Right cardiac atrium (tissue), 5 donors: ENCODE results near the gene CRIP2. TPM values are rescaled to one million over a fixed set of nuclear protein-coding genes. Genes with fewer than 3 reads are reported as not detected.

Experiments used
- ATAC-seq, 2 donors: fragments of 200-7000 bp; cut with Tn5 transposase; one replicate each; pipeline versions ENCODE4 v1.8.0 to v1.9.1; 2020; ENCODE audit warnings: moderate library complexity in 2 of 2, mild to moderate bottlenecking in 1 of 2
- DNase-seq, 3 donors: peaks; one replicate each; pipeline ENCODE4 v3.0.0-alpha.2; 2020
- H3K27ac ChIP-seq: one replicate; pipeline ENCODE4 v1.5.1; 2013; ENCODE audit warnings: mild to moderate bottlenecking, low read length, control low read depth, moderate library complexity
- H3K27me3 ChIP-seq: one replicate; pipeline ENCODE4 v1.6.1; 2013; ENCODE audit not compliant: control insufficient read depth, insufficient read depth
- H3K4me1 ChIP-seq: one replicate; pipeline ENCODE4 v1.6.1; 2013; ENCODE audit warnings: low read length; ENCODE audit not compliant: control insufficient read depth, insufficient read depth
- H3K4me3 ChIP-seq: one replicate; pipeline ENCODE4 v1.5.1; 2013; ENCODE audit warnings: low read length, control low read depth
- H3K9me3 ChIP-seq: one replicate; pipeline ENCODE4 v1.6.1; 2013; ENCODE audit warnings: low read length; ENCODE audit not compliant: control insufficient read depth
- WGBS: extraction: QIAGEN DNeasy Blood & Tissue Kit; methylation state at CpG from one replicate; pipeline ENCODE4 v1.1.7; 2013; 5-methylcytosine and 5-hydroxymethylcytosine counted together
- intact Hi-C, 4 donors: fragments of 100-400 bp; cut with DNase I; formaldehyde crosslinking; loops; one replicate each; pipeline versions ENCODE4 v1.11.0 to v1.14.0; 2022 to 2023
- polyA plus RNA-seq: library from polyadenylated mRNA; stranded (reverse); fragments of 200-250 nt; gene quantifications from one replicate; pipeline ENCODE4 v1.2.3, GENCODE V29; 2013
- total RNA-seq, 4 donors: library from RNA; stranded (reverse); fragmentation: NEBNext Ultra II Directional; extraction: Animal tissue kit (Norgen Biotek cat#: 25700); gene quantifications; one replicate each; pipeline ENCODE4 v1.2.1, GENCODE V29; 2021
- donor health status: healthy with polysubstance abuse.
- donor health status: DM: no; HTN: yes; CAD: no.
- donor health status: DM: no; HTN: no; CAD: no.
- donor health status: DM: no; HTN: yes; CAD: no; lungs with severe emphysema.
- donor health status: DM: yes; HTN: yes; CAD: no.

Gene CRIP2
- total and polyA plus RNA-seq, 5 donors, result 1,091 to 1,790 (median 1,274) TPM

DNA sequence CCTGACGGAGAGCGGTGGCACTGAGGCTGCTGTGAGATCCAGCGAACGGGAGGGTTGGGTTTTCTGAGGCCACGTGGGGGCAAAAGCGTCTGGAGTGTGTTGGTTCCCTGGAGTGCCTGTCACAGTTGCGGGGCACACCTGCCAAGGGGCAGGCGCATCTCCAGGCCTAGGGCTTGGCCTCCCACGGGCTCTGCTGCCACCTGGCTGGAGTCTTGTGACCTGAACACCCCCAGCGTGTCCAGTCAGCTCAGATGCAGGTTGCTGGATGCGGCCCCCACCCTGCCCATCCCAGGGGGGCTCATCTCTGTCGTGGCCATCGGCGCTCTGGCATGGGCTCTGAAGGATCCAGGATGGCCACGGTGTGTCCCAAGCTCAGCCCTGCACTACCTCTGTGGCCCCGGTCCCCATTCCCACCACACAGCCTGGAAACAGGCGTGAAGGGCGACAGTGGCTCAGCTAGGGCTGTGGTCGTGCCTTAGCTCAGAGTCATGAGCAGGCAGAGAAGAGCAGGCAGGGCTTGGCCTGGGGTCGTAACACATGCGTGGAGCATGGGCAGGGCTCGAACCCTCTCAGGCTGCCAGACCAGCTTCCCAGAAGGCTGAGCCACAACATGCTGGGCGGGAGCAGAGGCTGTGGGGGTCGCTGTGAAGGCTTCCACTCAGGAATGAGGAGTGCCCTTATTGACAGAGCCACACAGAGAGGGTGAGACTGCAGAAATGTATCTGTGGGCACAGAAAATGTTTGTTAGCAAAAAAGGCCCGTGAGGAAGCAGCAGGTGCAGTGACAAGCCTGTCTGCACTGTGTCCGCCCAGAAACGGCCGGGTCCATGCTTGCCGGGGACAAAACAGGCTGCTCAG lies 23.5 kb upstream of the CRIP2 start:
- no peaks in the 10 kb centered on the region for H3K27me3 ChIP-seq
- WGBS, result 90% methylated on average over 29 of the region's 29 CpGs
- no peaks in the 10 kb centered on the region for H3K9me3 ChIP-seq
- H3K4me3 ChIP-seq, result no peak overlapping the region
- DNase-seq (peak in 2 of 3 donors; percentile 43 to 53), ATAC-seq (no peak)
- no peaks in the 10 kb centered on the region for H3K4me1 ChIP-seq
- H3K27ac ChIP-seq, result no peak overlapping the region
- intact Hi-C loops, result no loop called here

DNA sequence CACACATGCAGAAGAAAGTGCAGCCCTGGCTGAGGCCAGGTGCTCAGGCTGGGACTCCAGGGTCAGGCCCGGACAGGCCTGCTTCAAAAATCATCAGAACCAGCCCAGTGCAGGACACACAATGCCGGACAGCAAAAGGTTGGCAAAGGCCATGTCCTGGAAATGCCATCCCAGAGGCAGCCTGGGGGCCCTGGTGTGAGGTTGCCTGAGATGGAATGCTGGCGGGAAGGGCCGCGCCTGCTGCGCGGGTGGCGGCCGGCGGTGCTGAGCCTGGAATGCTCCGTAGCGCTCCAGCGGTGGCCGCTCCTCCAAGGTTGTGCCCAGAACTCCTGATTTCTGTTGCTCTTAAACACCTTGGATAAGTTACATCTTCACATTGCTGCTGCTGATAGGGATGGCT lies 21.7 kb upstream of the CRIP2 start:
- ATAC-seq (no peak), DNase-seq (peak in 2 of 3 donors; percentile 43 to 52)
- Histone ChIP-seq H3K4me1 (no peaks in the 10 kb centered on the region), H3K4me3 (no peak overlapping the region), H3K9me3 (no peaks in the 10 kb centered on the region), H3K27ac (no peak overlapping the region), H3K27me3 (no peaks in the 10 kb centered on the region)
- intact Hi-C loops, result no loop called here
- 88% methylated on average over 14 of the region's 14 CpGs for WGBS

DNA sequence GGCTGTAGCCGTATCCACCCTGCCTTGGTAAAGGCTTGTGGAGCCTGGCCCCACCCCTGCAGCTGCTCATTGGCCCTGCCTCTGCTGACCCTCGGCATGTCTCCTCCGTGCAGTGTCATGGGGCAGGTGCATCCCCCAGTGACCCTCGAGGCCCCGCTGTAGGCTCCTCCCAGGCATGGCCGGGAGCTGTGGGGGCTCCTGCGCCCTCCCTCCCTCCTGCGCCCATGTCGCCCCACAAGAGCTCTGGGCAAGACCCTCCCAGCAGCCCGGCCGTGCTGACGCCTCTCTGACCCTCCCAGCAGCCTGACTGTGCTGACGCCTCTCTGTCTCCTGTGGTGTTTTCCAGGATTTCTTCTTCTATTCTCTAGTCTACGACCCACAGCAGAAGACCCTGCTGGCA lies 20.8 kb upstream of the CRIP2 start:
- intact Hi-C loops, result no loop called here
- H3K4me3 ChIP-seq, result no peak overlapping the region
- no peaks in the 10 kb centered on the region for H3K27me3 ChIP-seq
- WGBS, result 89% methylated on average over 14 of the region's 14 CpGs
- H3K4me1 ChIP-seq, result no peaks in the 10 kb centered on the region
- no peak overlapping the region for H3K27ac ChIP-seq
- H3K9me3 ChIP-seq, result no peaks in the 10 kb centered on the region
- ATAC-seq, result no peak
- peak in 2 of 3 donors; percentile 37 to 44 for DNase-seq

DNA sequence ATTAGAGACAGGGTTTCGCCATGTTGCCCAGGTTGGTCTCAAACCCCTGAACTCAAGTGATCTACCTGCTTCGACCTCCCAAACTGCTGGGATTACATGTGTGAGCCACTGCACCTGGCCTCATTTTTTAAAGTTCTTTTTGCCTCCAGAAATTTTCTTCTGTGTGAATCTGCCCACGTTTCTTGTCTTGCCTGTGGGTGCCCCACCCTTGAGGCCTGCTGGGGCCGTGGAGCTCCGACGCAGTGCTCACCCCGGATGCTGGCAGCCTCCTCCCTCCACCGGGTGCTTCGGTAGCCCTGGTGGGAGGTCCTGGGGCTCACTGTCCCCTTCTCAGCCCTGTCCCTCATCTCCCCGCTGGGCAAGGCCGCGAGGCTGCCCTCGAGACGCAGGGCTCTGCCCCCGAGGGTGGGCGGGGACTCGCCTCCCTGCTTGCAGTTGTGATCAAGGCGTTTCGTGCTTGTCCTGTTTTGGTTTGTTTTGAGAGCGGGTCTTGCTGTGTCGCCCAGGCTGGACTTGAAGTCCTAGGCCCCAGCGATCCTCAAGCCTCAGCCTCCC lies 19.5 kb upstream of the CRIP2 start:
- Histone ChIP-seq H3K4me3 (no peak overlapping the region), H3K27me3 (no peaks in the 10 kb centered on the region), H3K4me1 (no peaks in the 10 kb centered on the region), H3K9me3 (no peaks in the 10 kb centered on the region), H3K27ac (no peak overlapping the region)
- 90% methylated on average over 22 of the region's 22 CpGs for WGBS
- peak in 2 of 3 donors; percentile 33 to 42 for DNase-seq
- intact Hi-C loops, result no loop called here
- no peak for ATAC-seq

DNA sequence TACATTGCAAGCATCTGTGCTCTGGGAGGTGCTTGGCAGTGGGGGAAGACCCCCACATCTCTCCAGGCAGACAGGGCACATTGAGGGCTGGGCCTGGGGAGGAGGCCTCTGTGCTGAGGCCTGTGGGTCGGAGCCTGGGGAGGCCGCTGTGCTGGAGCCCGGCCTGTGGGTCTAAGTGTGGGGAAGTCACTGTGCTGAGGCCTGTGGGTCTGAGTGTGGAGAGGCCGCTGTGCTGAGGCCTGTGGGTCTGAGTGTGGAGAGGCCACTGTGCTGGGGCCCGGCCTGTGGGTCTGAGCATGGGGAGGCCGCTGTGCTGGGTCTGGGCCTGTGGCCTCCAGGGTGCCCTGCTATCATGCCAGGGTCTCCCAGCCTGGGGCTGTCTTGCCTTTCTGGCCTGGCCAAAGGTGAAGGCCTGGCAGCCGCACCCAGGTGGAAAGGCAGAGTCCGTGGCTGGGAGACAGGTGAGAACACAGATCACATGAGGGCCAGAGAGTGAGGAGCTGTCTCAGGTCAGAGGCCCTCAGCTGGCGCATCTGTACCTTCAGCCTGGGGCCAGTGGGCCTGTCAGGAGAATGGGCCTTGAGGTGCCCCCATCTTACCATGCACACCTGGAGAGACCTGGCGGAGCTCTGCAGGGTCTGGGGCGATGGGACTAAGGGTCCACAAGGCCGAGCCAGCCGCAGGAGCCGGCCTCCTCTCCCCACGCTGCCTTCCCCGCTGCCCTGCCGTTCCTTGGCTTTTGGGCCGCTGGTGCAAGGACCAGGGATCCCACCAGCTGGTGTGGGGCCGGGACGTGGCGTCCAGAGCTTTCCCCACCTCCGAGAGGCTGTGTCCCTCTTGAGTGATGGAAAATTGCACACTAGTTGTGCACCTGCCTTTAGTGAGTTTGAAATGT lies 18.6 kb upstream of the CRIP2 start:
- no peak overlapping the region for H3K27ac ChIP-seq
- intact Hi-C loops, result no loop called here

DNA sequence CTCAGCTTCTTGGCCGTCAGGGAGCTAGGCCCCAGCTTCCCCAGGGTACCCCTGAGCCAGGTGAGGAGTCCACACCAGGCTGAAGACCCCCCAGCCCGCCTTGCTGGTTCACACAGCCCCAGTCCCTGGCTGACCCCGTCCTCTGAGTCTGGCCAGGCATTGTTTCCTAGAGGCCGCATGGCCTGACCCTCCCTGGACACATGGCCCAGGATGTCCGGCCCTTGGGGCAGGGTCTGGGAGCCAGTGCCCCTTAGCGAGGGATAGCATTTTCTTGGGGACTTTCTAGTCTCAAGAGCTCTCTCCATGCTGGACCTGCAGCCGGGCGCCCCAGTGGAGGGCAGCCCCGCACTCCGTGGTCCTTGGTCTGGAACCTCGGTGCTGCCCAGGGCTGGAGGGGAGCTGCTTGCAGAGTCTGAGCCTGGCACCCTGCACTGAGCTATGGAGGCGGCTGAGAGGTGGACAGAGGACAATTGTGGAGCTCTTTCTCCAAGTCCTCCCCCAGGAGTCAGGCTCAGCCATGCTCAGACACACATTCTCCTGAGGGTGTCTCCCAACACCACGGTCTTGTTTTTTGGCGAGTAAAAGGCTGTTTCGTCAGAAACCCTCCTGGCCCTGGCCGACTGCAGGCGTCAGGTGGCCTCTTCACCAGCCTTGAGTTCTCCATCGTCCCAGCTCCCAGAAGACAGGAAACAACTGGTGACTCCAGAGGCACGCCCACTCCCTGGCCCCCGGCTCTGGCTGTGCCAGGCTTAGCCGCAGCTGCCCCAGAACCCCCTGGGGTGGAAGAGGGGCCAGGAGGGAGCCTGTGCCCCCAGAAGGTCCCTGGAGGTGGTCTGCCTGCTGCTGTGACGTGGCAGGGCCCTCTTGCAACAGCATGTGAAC lies 17.6 kb upstream of the CRIP2 start:
- Histone ChIP-seq H3K4me3 (no peak overlapping the region), H3K4me1 (no peaks in the 10 kb centered on the region), H3K9me3 (no peaks in the 10 kb centered on the region), H3K27me3 (no peaks in the 10 kb centered on the region), H3K27ac (no peak overlapping the region)
- intact Hi-C loops, result no loop called here
- 77% methylated on average over 22 of the region's 22 CpGs for WGBS
- DNase-seq (peak; percentile 7 to 61 (median 44)), ATAC-seq (peak in 1 of 2 donors; percentile 10)

More for the DNA sequence above, 18.6 kb upstream of the CRIP2 start:
- WGBS, result 88% methylated on average over 22 of the region's 22 CpGs
- ATAC-seq, result peak in 1 of 2 donors; percentile 13
- H3K9me3 ChIP-seq, result no peaks in the 10 kb centered on the region
- no peaks in the 10 kb centered on the region for H3K4me1 ChIP-seq
- H3K27me3 ChIP-seq, result no peaks in the 10 kb centered on the region
- DNase-seq, result peak; percentile 10 to 41 (median 40)
- no peak overlapping the region for H3K4me3 ChIP-seq

DNA sequence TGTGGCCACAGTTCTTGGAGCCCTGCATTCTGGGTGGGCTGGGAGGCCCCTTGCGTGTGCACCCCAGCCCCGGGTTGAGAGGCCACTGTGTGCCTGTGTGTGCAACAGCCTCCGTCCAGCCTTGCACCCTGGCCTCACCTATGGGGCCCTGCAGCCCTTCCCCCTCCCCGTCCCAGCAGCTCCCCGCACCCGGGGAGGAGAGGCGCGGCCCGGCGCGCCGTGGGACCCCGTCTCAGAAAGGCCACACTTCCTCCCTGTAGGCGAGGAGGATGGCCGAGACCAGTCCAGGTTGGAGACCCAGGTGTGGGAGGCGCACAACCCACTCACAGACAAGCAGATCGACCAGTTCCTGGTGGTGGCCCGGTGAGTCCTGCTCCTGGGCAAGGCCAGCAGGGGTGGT lies 16.6 kb upstream of the CRIP2 start:
- 90% methylated on average over 18 of the region's 18 CpGs for WGBS
- no peak overlapping the region for H3K27ac ChIP-seq
- DNase-seq (peak; percentile 13 to 48 (median 34)), ATAC-seq (no peak)
- no peaks in the 10 kb centered on the region for H3K4me1 ChIP-seq
- intact Hi-C loops, result no loop called here
- no peak overlapping the region for H3K4me3 ChIP-seq
- H3K9me3 ChIP-seq, result no peaks in the 10 kb centered on the region
- no peaks in the 10 kb centered on the region for H3K27me3 ChIP-seq

DNA sequence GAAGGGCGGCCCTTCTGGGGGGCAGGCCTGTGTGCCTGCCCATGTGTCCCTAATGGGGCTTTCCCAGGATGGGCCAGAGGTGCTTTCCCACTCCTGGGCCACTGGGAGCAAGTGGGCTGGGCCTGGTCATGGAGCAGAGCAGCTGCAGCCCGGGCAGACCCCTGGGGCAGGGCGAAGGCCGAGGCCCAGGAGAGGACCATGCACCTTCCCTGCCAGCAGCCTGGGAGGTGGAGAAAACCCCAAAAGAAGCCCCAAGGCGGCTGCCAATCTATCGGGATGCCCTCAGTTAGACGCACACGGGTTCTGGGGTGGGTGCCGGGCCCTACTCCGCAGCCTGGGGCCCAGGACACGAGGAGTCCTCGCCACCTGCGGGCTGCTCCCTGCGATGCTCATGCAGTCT lies 16.1 kb upstream of the CRIP2 start:
- Histone ChIP-seq H3K27ac (no peak overlapping the region), H3K27me3 (no peaks in the 10 kb centered on the region), H3K9me3 (no peaks in the 10 kb centered on the region), H3K4me3 (no peak overlapping the region), H3K4me1 (no peaks in the 10 kb centered on the region)
- DNase-seq (peak; percentile 14 to 47 (median 44)), ATAC-seq (no peak)
- WGBS, result 88% methylated on average over 14 of the region's 14 CpGs
- intact Hi-C loops, result no loop called here

DNA sequence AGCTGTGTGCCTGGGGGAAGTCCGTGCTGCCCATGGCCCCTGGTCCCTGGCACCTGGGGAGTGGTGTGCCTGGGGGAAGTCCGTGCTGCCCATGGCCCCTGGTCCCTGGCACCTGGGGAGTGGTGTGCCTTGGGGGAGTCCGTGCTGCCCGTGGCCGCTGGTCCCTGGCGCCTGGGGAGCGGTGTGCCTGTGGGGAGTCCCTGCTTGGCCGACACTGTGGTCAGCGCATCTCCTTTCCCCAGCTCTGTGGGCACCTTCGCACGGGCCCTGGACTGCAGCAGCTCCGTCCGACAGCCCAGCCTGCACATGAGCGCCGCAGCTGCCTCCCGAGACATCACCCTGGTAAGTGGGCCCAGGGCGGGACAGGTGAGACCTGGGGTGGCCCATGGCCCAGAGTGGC lies 14.5 kb upstream of the CRIP2 start:
- Histone ChIP-seq H3K4me1 (no peaks in the 10 kb centered on the region), H3K9me3 (no peaks in the 10 kb centered on the region), H3K4me3 (no peak overlapping the region), H3K27ac (no peak overlapping the region), H3K27me3 (no peaks in the 10 kb centered on the region)
- WGBS, result 97% methylated on average over 17 of the region's 17 CpGs
- ATAC-seq, result no peak
- peak in 1 of 3 donors; percentile 46 for DNase-seq
- intact Hi-C loops, result no loop called here

DNA sequence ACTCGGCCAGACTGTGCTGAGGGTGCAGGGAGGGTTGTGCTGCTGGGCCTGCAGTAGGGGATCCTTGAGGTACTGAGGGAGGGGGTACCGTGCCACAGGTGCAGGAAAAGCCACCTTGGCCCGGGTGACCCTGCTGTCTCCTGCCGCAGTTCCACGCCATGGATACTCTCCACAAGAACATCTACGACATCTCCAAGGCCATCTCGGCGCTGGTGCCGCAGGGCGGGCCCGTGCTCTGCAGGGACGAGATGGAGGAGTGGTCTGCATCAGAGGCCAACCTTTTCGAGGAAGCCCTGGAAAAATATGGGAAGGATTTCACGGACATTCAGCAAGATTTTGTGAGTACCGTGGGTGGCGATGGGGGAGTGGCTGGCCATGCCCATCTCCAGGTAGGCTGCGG lies 14.0 kb upstream of the CRIP2 start:
- Histone ChIP-seq H3K4me3 (no peak overlapping the region), H3K27me3 (no peaks in the 10 kb centered on the region), H3K4me1 (no peaks in the 10 kb centered on the region), H3K27ac (no peak overlapping the region), H3K9me3 (no peaks in the 10 kb centered on the region)
- no peak for ATAC-seq
- no peak for DNase-seq
- 94% methylated on average over 17 of the region's 17 CpGs for WGBS
- intact Hi-C loops, result no loop called here
